ENCODE results near the gene NCAPG. TPM values are rescaled to one million over a fixed set of nuclear protein-coding genes. Genes with fewer than 3 reads are reported as not detected.
A peak's percentile ranks its signal among the peaks of the same experiment; 100 is the strongest.

NCAPG gene
- total and polyA plus RNA-seq, 2 of the 4 experiments (the other 2 are of a cell fraction): 10.9 to 26.7 TPM

- Histone ChIP-seq H3K23ac (ENCODE audit: low read depth, low read length) (no peak overlapping the region), H3K27ac (ENCODE audit: insufficient read depth, low read length) (no peak overlapping the region), H3K4ac (ENCODE audit: low read depth, low read length) (no peak overlapping the region), H4K5ac (ENCODE audit: low read depth, low read length) (no peak overlapping the region), H3K4me3 (ENCODE audit: insufficient read depth, low read depth, low read length) (no peak overlapping the region), H2AK9ac (replicated peaks; ENCODE audit: low read depth, low read length, poor library complexity) (no peak overlapping the region), H3K9me3 (ENCODE audit: control insufficient read depth, insufficient read depth, low read length) (no peaks in the 10 kb centered on the region), H4K91ac (ENCODE audit: insufficient read depth, low read depth, low read length) (no peak overlapping the region), H3K79me1 (ENCODE audit: low read depth in 1 of 2, low read length in 2 of 2) (no peaks in the 10 kb centered on the region; a peak in 2 of 4 replicates), H2BK20ac (ENCODE audit: low read depth, low read length) (no peak overlapping the region), H2AK5ac (ENCODE audit: low read depth, low read length) (no peak overlapping the region), H4K8ac (ENCODE audit: low read depth in 2 of 2, low read length in 2 of 2) (no peak overlapping the region), H2BK5ac (ENCODE audit: low read depth, low read length, poor library complexity, severe bottlenecking) (no peak overlapping the region), H3K9ac (ENCODE audit: low read depth, low read length) (no peak overlapping the region), H3K9me1 (ENCODE audit: insufficient read depth, low read length) (no peaks in the 10 kb centered on the region), H3K56ac (ENCODE audit: extremely low read depth, insufficient read depth, low read length) (no peak overlapping the region), H2BK15ac (ENCODE audit: low read depth, low read length) (no peak overlapping the region), H3K27me3 (ENCODE audit: control insufficient read depth, insufficient read depth, low read length) (no peaks in the 10 kb centered on the region), H3K4me1 (ENCODE audit: control insufficient read depth, insufficient read depth, low read length) (peaks cover 5% of the 10 kb centered on the region; the same call in 1 of the 2 replicates), H3K36me3 (ENCODE audit: control insufficient read depth, insufficient read depth, low read length) (no peaks in the 10 kb centered on the region), H4K20me1 (ENCODE audit: insufficient read depth, low read length) (no peaks in the 10 kb centered on the region), H3K14ac (replicated peaks; ENCODE audit: low read depth, low read length) (no peak overlapping the region), H3K4me2 (ENCODE audit: low read depth, low read length) (no peak overlapping the region), H3K18ac (ENCODE audit: low read depth, low read length) (no peak overlapping the region), H2BK120ac (ENCODE audit: low read depth, low read length) (no peak overlapping the region), H2AFZ (replicated peaks; ENCODE audit: low read length, poor library complexity) (no peak overlapping the region)
- WGBS, 2 experiments (ENCODE audit: extremely low coverage in 2 of 2, insufficient read length in 1 of 2): no CpG with 5 or more reads among the region's 5 CpGs
- DNase-seq (peak; percentile 78), ATAC-seq (ENCODE audit: low read depth) (peak; percentile 63)
- BruUV-seq (replicated peaks): no TSS peak
- TF ChIP-seq FOS (IDR thresholded peaks at IDR 0.05; ENCODE audit: low read depth, low read length): peak; percentile 38
- no peak for TF ChIP-seq CEBPB (IDR thresholded peaks at IDR 0.05; ENCODE audit: low read depth, low read length)
- in situ Hi-C loops (cut with MboI; ENCODE audit: low sequenced_read_pairs): no loop called here
- dilution Hi-C loops (cut with HindIII; ENCODE audit: low sequenced_read_pairs, unreplicated experiment): no loop called here
- ChIA-PET POLR2A (ENCODE audit: unreplicated experiment) (no interaction called here), CTCF (no interaction called here)
- intact Hi-C loops (cut with micrococcal nuclease): no loop called here
Measured at GRCh38 chr4:17787315-17787714, 23.5 kb upstream of the NCAPG start.
